GM23338 (cell line): Measurements from ENCODE around the gene LIFR. TPM values are rescaled to one million over a fixed set of nuclear protein-coding genes. Genes with fewer than 3 reads are reported as not detected.

ENCODE experiments used
- ATAC-seq: fragments of 200-7000 bp; cut with Tn5 transposase; 3 replicates; pipeline ENCODE4 v1.9.1; 2020
- DNase-seq: peaks from one replicate; pipeline ENCODE4 v3.0.0-alpha.2; 2015; ENCODE audit warnings: low spot score
- H2AFZ ChIP-seq: fragments of 200-600 bp; sonication (generic); 2 replicates; pipeline ENCODE4 v1.8.0; 2016; ENCODE audit warnings: antibody characterized with exemption, mild to moderate bottlenecking, moderate library complexity
- H3F3A ChIP-seq: fragments of 200-600 bp; sonication (generic); replicated peaks from 2 replicates; pipeline ENCODE4 v1.8.0; 2017; ENCODE audit warnings: antibody characterized with exemption, mixed run types, low read depth
- H3K27ac ChIP-seq: fragments of 200-600 bp; sonication (generic); 2 replicates; pipeline ENCODE4 v1.6.1; 2016; ENCODE audit warnings: low read depth
- H3K27me3 ChIP-seq: fragments of 200-600 bp; sonication (generic); 2 replicates; pipeline ENCODE4 v1.8.0; 2016; ENCODE audit warnings: mild to moderate bottlenecking, mixed run types, moderate library complexity; ENCODE audit not compliant: insufficient read depth
- H3K36me3 ChIP-seq: fragments of 200-600 bp; sonication (generic); 2 replicates; pipeline ENCODE4 v1.8.0; 2016; ENCODE audit warnings: mild to moderate bottlenecking; ENCODE audit not compliant: insufficient read depth
- H3K4me1 ChIP-seq: fragments of 200-600 bp; sonication (generic); 2 replicates; pipeline ENCODE4 v1.8.0; 2016; ENCODE audit warnings: mild to moderate bottlenecking, moderate library complexity; ENCODE audit not compliant: insufficient read depth
- H3K4me2 ChIP-seq: fragments of 200-600 bp; sonication (generic); 2 replicates; pipeline ENCODE4 v1.7.1; 2017; ENCODE audit warnings: mixed run types
- H3K4me3 ChIP-seq: fragments of 200-600 bp; sonication (generic); 2 replicates; pipeline ENCODE4 v1.6.1; 2016; ENCODE audit warnings: mixed run types
- H3K79me2 ChIP-seq: fragments of 200-600 bp; sonication (generic); replicated peaks from 2 replicates; pipeline ENCODE4 v1.8.0; 2017; ENCODE audit warnings: mild to moderate bottlenecking; ENCODE audit not compliant: insufficient read depth
- H3K9me2 ChIP-seq: fragments of 200-600 bp; sonication (generic); 2 replicates; pipeline ENCODE4 v1.8.0; 2017; ENCODE audit not compliant: insufficient read depth
- H4K20me1 ChIP-seq: fragments of 200-600 bp; sonication (generic); replicated peaks from 2 replicates; pipeline ENCODE4 v1.8.0; 2017; ENCODE audit warnings: mild to moderate bottlenecking; ENCODE audit not compliant: insufficient read depth
- H3K27ac Mint-ChIP-seq: 2 replicates; pipeline ENCODE4 v1.8.0; 2020; ENCODE audit warnings: inconsistent platforms, mild to moderate bottlenecking, moderate library complexity, mixed read lengths
- H3K27me3 Mint-ChIP-seq: 3 replicates; pipeline ENCODE4 v1.8.0; 2022; ENCODE audit warnings: low read depth, mild to moderate bottlenecking, moderate library complexity, mixed read lengths, inconsistent platforms; ENCODE audit not compliant: insufficient read depth, poor library complexity
- H3K36me3 Mint-ChIP-seq: 3 replicates; pipeline ENCODE4 v1.8.0; 2021; ENCODE audit warnings: low read depth, mild to moderate bottlenecking, inconsistent platforms, moderate library complexity, mixed read lengths
- H3K4me1 Mint-ChIP-seq: 3 replicates; pipeline ENCODE4 v1.8.0; 2020; ENCODE audit warnings: mild to moderate bottlenecking, inconsistent platforms, mixed read lengths
- H3K4me3 Mint-ChIP-seq: 3 replicates; pipeline ENCODE4 v1.8.0; 2021; ENCODE audit warnings: moderate library complexity, mild to moderate bottlenecking, inconsistent platforms, mixed read lengths
- H3K9me3 Mint-ChIP-seq: 3 replicates; pipeline ENCODE4 v1.8.0; 2020; ENCODE audit warnings: moderate library complexity, mild to moderate bottlenecking, inconsistent platforms, mixed read lengths
- JUNB ChIP-seq: IDR thresholded peaks from one replicate; pipeline ENCODE4 v1.6.1; 2016; ENCODE audit warnings: antibody characterized with exemption; ENCODE audit not compliant: unreplicated experiment
- POLR2AphosphoS5 ChIP-seq: IDR thresholded peaks from 2 replicates; pipeline ENCODE4 v1.6.1; 2016; ENCODE audit warnings: antibody characterized with exemption, low read depth
- ZNF331 ChIP-seq: fragments of 250-450 bp; sonication (Bioruptor Pico); IDR thresholded peaks from 2 replicates; pipeline ENCODE4 v1.5.0; 2020; ENCODE audit warnings: low read depth, mild to moderate bottlenecking, moderate library complexity
- polyA plus RNA-seq: library from polyadenylated mRNA; unstranded; fragments of >200 nt; fragmentation: Nextera tagmentation; extraction: Ambion mirVana; gene quantifications from 2 replicates; pipeline ENCODE4 v1.2.1, GENCODE V29; 2016
- total RNA-seq: library from RNA; depleted of rRNA; stranded (reverse); fragments of >200 nt; shearing (Covaris generic); gene quantifications from 2 replicates; pipeline ENCODE4 v1.2.3, GENCODE V29; 2014
- TF ChIP-seq, protein P1 (sequence below): fragments of 250-450 bp; sonication (Bioruptor Pico); IDR thresholded peaks from 2 replicates; pipeline ENCODE4 v1.5.0; 2020; ENCODE audit warnings: mild to moderate bottlenecking, moderate library complexity
- TF ChIP-seq, protein P2 (sequence below): IDR thresholded peaks from 2 replicates; pipeline ENCODE4 v1.6.1; 2016; ENCODE audit warnings: antibody characterized with exemption

Gene LIFR
- total and polyA plus RNA-seq, 2 experiments from 2014 or later, result 11.0 to 25.2 TPM

DNA sequence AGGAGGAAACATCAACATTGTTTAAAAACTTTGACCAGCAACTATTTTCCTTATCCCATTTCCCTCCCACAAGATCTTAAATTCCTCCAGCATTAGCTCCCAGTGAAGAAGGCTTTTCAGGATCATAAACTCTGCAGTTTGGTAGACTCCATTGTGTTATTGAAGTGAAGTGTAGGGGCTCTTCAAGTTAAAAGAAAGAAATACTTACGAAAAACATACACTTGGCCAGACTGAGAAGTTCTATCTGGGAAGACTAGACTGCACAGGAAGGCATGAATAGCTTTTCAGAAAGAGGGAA, 22.3 kb downstream of the LIFR start:
- no peak overlapping the region for H3K4me3 Mint-ChIP-seq
- H3K4me2 ChIP-seq, result no peak overlapping the region
- H3K27me3 Mint-ChIP-seq, result peaks cover 1% of the 10 kb centered on the region
- H3K79me2 ChIP-seq, result peaks cover 71% of the 10 kb centered on the region
- peaks cover 34% of the 10 kb centered on the region for H3K4me1 ChIP-seq
- DNase-seq (no peak), ATAC-seq (no peak)
- no peaks in the 10 kb centered on the region for H3F3A ChIP-seq
- peaks cover 6% of the 10 kb centered on the region; the same call in 2 of the 3 replicates for H3K36me3 Mint-ChIP-seq
- H3K9me3 Mint-ChIP-seq, result peaks cover 7% of the 10 kb centered on the region; the same call in 2 of the 3 replicates
- H3K27ac ChIP-seq, result no peak overlapping the region
- no peaks in the 10 kb centered on the region for H3K9me2 ChIP-seq
- TF ChIP-seq, protein P1, sequence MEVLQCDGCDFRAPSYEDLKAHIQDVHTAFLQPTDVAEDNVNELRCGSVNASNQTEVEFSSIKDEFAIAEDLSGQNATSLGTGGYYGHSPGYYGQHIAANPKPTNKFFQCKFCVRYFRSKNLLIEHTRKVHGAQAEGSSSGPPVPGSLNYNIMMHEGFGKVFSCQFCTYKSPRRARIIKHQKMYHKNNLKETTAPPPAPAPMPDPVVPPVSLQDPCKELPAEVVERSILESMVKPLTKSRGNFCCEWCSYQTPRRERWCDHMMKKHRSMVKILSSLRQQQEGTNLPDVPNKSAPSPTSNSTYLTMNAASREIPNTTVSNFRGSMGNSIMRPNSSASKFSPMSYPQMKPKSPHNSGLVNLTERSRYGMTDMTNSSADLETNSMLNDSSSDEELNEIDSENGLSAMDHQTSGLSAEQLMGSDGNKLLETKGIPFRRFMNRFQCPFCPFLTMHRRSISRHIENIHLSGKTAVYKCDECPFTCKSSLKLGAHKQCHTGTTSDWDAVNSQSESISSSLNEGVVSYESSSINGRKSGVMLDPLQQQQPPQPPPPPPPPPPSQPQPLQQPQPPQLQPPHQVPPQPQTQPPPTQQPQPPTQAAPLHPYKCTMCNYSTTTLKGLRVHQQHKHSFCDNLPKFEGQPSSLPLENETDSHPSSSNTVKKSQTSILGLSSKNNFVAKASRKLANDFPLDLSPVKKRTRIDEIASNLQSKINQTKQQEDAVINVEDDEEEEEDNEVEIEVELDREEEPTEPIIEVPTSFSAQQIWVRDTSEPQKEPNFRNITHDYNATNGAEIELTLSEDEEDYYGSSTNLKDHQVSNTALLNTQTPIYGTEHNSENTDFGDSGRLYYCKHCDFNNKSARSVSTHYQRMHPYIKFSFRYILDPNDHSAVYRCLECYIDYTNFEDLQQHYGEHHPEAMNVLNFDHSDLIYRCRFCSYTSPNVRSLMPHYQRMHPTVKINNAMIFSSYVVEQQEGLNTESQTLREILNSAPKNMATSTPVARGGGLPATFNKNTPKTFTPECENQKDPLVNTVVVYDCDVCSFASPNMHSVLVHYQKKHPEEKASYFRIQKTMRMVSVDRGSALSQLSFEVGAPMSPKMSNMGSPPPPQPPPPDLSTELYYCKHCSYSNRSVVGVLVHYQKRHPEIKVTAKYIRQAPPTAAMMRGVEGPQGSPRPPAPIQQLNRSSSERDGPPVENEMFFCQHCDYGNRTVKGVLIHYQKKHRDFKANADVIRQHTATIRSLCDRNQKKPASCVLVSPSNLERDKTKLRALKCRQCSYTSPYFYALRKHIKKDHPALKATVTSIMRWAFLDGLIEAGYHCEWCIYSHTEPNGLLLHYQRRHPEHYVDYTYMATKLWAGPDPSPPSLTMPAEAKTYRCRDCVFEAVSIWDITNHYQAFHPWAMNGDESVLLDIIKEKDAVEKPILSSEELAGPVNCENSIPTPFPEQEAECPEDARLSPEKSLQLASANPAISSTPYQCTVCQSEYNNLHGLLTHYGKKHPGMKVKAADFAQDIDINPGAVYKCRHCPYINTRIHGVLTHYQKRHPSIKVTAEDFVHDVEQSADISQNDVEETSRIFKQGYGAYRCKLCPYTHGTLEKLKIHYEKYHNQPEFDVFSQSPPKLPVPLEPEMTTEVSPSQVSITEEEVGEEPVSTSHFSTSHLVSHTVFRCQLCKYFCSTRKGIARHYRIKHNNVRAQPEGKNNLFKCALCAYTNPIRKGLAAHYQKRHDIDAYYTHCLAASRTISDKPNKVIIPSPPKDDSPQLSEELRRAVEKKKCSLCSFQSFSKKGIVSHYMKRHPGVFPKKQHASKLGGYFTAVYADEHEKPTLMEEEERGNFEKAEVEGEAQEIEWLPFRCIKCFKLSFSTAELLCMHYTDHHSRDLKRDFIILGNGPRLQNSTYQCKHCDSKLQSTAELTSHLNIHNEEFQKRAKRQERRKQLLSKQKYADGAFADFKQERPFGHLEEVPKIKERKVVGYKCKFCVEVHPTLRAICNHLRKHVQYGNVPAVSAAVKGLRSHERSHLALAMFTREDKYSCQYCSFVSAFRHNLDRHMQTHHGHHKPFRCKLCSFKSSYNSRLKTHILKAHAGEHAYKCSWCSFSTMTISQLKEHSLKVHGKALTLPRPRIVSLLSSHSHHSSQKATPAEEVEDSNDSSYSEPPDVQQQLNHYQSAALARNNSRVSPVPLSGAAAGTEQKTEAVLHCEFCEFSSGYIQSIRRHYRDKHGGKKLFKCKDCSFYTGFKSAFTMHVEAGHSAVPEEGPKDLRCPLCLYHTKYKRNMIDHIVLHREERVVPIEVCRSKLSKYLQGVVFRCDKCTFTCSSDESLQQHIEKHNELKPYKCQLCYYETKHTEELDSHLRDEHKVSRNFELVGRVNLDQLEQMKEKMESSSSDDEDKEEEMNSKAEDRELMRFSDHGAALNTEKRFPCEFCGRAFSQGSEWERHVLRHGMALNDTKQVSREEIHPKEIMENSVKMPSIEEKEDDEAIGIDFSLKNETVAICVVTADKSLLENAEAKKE (CRISPR knock-in tag), result no peak
- TF ChIP-seq, protein P2, sequence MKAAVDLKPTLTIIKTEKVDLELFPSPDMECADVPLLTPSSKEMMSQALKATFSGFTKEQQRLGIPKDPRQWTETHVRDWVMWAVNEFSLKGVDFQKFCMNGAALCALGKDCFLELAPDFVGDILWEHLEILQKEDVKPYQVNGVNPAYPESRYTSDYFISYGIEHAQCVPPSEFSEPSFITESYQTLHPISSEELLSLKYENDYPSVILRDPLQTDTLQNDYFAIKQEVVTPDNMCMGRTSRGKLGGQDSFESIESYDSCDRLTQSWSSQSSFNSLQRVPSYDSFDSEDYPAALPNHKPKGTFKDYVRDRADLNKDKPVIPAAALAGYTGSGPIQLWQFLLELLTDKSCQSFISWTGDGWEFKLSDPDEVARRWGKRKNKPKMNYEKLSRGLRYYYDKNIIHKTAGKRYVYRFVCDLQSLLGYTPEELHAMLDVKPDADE, result no peak
- no peak for TF ChIP-seq POLR2AphosphoS5
- no peak for TF ChIP-seq JUNB
- TF ChIP-seq ZNF331 (CRISPR knock-in tag), result no peak
- no peaks in the 10 kb centered on the region for H3K36me3 ChIP-seq
- H3K27ac Mint-ChIP-seq, result peak overlapping the region; percentile 15
- H2AFZ ChIP-seq, result no peak overlapping the region
- no peaks in the 10 kb centered on the region for H3K27me3 ChIP-seq
- peaks cover 51% of the 10 kb centered on the region for H3K4me1 Mint-ChIP-seq
- no peak overlapping the region for H3K4me3 ChIP-seq
- H4K20me1 ChIP-seq, result no peaks in the 10 kb centered on the region; the same call in 1 of the 2 replicates
